GM18858 (cell line): Measurements from ENCODE around the gene NME3.

Experiments used
- ATAC-seq: cut with Tn5 transposase; IDR thresholded peaks from one replicate; pipeline ENCODE4 v1.9.1; 2021; ENCODE audit not compliant: unreplicated experiment

Gene NME3

DNA sequence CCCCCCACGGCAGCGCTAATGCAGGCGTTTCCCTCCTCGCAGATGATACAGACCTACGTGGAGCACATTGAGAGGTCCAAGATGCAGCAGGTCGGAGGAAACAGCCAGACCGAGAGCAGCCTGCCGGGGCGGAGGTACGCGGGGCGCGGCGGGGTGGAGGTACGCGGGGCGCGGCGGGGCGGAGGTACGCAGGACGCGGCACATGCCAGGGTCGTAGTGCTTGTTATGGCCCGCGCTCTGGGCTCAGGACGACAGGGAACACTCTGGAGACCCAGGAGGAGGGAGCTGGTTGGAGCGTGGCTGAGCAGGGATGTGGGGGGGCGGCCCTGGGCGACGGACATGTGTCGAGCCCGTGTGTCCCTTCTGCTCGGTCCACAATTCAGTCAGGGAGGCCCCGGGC, 41.9 kb downstream of the NME3 start:
- no peak for ATAC-seq

DNA sequence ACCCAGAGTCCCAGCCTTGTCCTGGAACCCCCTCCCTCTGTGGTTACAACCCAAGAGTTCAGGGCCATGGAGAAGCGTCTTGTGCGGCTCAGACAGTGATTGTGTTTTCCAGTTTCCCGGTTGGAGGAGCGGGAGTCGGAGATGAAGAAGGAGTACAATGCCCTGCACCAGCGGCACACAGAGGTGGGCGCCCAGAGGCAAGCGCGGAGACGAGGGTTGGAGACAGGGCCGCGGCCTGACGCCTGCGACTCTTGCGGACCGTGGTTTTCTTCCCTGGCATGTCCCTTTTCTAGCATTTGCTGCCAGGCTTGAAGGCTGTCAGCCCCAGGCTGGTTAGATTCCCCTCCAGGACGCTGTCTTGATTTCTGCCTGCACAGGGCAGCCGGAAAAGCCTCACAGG, 42.3 kb downstream of the NME3 start:
- no peak for ATAC-seq

DNA sequence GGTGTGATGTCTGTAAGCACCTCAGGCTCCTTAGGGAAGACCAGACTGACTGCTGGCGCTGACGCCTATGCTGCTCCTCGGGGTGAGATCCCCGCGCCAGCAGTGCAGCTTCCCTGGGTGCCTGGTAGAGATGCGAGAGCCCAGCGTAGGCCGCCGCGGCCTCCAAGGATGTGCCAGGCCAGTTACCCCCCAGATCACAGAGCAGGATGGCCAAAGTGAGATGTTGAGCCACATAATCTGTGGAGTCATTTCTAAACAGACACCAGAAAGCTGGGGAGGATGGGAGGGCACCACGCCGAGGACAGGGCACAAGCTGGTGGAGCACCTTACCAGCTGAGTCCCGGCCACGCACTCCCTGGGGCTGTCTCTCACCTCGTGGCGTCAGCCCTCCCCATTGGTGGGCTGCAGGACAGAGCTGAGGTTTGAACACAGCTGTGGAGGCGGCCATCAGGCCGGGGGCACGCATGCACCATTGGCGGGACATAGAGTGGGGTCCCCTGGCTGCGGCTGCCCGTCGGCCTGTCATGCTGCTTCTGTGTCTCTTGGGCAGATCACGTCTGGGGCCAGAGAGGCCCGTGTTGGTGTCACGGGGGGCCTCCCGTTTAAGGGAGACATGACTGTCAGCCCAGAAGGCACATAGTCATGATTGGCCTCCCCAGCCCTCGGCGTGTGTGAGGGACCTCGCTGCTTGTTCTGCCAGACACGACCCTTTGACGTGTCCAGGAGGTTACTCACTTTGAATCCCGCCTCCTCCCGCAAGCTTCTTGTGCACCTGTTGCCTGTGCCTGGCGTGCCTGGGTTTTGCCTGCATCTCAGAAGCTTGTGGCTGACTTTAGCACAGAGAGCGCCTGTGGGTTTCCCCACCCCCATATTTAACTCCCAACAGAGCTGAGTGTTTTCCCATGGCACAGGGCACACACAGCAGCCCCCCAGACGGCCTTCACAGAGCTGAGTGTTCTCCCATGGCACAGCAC, 43.4 kb downstream of the NME3 start:
- no peak for ATAC-seq

DNA sequence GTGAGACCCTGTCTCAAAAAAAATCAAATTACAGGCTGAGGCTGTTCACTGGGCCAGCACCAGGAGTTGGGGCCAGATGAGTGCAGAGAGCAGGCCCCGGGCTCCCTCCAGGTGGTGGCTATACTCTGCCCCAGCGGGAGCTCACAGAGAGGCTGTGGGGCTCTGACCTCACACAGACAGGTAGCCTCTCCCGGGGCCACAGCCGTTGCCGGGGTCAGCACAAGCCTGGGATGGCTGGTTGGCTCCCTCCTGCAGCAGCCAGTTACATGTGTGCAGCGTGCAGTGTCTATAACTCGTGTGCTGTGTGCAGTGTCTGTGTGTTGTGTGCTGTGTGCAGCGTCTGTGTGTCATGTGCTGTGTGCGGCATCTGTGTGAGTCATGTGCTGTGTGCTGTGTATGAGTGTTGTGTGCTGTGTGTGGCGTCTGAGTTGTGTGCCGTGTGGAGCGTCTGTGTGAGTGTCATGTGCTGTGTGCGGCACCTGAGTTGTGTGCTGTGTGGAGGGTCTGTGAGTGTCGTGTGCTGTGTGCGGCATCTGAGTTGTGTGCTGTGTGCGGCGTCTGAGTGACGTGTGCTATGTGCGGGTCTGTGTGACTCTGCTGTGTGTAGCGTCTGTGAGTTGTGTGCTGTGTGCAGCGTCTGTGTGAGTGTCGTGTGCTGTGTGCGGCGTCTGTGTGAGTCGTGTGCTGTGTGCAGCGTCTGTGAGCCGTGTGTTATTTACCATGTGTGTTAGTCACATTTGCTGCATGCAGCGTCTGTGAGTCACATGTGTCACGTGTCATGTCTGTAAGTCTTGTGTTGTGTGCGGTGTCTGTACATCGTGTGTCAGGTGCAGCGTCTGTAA, 44.5 kb downstream of the NME3 start:
- no peak for ATAC-seq

DNA sequence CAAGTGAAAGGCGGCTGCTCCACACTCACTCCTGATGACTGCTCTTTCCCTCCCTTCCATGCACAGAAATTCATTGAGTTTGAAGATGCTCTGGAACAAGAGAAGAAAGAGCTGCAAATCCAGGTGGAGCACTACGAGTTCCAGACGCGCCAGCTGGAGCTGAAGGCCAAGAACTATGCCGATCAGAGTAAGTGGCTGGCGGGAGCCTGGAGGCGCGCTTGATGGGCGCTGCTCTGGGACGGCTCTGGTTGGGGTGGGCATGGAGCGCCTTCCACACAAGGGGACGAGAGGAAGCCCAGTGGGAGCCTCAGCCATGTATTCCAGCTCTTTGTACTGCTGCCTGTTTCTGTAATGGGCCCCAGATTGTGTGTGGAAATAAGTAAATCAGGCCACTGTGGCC, 46.9 kb downstream of the NME3 start:
- no peak for ATAC-seq

DNA sequence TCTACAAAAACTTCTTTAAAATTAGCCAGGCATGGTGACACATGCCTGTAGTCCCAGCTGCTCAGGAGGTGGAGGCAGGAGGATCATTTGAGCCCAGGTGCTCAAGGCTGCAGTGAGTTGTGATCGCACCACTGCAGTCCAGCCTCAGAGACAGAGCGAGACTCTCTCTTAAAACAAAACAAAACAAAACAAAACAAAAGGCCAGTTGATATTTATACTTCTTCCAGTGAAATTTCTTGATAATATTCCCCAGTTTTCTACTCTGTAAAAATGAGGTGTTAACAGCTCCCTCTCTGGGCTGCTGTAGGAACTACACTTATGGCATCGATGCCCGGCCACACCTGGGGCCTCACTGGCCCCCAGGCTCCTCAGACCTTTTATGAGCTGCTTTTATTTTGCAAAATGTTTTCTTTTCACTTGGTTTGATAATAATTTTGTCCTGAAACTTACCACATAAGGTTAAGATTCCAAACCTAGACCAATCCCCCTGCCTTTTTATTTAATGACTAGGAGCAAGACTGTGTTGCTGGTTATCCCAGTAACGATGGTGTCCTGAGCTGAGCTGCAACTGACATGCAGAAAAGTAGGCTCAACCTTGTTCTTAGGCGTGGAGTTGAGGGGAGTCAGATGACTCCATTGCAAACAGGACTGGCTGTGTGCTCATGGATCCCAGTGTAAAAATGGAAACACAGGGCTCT, 47.7 kb downstream of the NME3 start:
- ATAC-seq, result no peak

DNA sequence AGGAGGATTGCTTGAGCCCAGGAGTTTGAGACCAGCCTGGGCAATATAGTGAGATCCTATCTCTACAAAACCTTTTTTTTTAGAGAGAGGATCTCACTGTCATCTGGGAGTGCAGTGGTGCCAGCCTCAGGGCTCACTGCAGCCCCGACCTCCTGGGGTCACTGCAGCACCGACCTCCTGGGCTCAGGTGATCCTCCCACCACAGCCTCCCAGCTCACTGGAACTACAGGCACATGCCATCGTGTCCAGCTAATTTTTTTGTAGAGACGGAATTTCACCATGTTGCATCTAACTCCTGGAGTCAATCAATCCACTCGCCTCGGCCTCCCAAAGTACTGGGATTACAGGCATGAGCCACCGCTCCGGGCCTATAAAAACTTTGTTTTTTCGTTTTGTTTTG, 50.0 kb downstream of the NME3 start:
- ATAC-seq, result no peak
